H4 (cell line): ENCODE data around the gene ARHGDIG. TPM values are rescaled to one million over a fixed set of nuclear protein-coding genes. Genes with fewer than 3 reads are reported as not detected.
"Not testable (repeated sequence)": the region's sequence is repeated elsewhere in the genome, so short reads cannot be mapped to it uniquely, and the experiment has no call there.

ENCODE experiments used
- DNase-seq: peaks from one replicate; pipeline ENCODE4 v3.0.0-alpha.2; 2015; ENCODE audit warnings: low spot score
- total RNA-seq: library from RNA; depleted of rRNA; stranded (reverse); fragments of >200 nt; shearing (Covaris generic); gene quantifications from 2 replicates; pipeline ENCODE4 v1.2.3, GENCODE V29; 2014; rRNA removed

Gene ARHGDIG
- not detected in 2 replicates for total RNA-seq

DNA sequence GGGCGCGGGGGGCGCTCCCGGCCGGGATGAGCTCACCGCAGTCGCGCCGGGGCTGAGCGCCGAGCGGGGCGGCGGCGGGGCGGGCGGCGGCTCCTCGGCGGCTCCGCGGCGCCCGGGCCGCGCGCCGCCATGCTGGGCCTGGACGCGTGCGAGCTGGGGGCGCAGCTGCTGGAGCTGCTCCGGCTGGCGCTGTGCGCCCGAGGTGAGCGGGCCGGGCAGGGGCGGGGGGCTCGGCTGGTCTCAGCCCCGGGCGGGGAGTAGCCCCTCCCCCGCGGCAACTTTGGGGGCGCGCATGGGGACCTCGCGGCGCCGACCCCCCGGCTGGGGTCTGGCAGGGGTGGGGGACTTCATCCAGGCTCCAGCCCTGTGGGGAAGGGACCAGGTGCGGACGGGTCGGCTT is at the start of gene ARHGDIG:
Gene ARHGDIG (plus strand): TSS at position 40 of the 400 bp plus-strand sequence. CDS start 90 bp downstream, at position 130.
- no peak for DNase-seq

DNA sequence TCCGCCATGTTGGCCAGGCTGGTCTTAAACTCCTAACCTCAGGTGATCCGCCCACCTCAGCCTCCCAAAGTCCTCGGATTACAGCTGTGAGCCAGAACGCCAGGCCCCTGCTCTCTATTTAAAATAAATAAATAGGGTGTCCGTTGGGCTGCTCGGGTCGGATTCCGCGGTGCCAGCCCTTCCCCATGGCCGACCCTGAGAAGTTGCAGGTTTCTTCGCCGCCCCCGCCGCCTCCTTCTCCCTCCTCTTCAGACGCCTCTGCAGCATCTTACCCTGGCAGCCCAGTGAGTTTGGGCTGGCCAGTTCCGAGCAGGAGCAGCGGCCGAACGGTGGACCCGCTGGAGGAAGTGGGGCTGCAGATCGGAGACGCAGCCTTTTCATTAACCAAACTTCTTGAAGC is 49.4 kb upstream of the ARHGDIG start:
- DNase-seq = no peak

DNA sequence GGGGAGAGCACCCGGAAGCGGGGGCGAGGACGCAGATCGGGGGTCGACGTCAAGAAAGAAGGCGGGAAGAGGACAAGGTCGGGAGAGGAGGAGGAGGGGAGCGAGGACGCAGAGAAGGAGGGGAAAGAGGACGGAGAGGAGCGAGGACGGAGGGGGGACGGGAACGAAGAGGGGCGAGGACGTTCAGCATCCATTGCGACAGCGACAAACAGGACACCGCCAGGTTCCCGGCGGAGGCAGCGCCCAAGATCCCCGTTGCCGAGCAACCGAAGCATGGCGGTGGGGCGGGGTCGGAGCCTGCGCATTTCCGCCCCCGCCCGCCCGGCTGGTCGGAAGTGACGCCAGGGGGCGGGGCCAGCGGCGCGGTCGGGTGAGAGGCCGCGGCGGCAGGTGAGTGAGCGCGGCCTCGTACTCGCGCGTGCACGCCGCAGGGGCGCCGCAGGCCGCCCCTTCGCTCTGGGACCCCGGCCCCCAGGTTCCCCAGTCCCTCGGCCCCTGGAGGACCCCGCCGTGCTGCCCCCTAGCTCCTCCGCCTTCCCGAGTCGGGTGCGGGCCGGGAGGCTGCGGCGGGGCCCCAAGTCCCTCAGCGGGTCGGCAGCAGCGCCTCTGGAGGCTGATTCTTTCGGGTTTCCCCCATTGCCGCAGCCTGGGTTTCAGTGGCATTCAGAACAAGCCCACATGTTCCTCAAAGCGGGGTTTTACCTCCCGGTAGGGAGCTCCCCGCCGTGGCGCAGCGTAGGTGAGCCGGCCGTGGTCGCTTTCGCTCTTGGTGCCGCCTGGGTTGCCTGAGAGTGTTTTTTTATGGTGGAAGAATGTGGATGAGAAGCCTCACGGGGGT is 45.7 kb upstream of the ARHGDIG start, which contains the start of gene FAM234A:
Gene FAM234A (plus strand): TSS at position 354 of the 838 bp plus-strand sequence. CDS start 19,593 bp downstream, outside the sequence.
- peak; percentile 87 for DNase-seq

DNA sequence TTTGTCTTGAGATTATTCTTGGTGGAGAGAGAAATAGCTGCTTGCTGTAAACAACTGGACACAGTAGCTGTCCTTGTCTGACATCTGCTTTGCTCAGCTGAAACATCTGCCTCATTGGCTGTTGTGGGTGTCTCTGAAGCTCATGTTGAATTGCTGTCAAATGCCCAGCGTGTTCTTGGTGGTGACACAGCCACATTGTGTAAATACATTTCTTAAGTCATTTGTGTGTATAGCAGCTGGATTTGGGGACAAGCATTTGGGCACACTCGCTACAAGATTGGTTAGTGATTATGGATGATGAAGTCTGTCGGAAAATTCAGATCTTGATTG is 40.5 kb upstream of the ARHGDIG start:
- no peak for DNase-seq

DNA sequence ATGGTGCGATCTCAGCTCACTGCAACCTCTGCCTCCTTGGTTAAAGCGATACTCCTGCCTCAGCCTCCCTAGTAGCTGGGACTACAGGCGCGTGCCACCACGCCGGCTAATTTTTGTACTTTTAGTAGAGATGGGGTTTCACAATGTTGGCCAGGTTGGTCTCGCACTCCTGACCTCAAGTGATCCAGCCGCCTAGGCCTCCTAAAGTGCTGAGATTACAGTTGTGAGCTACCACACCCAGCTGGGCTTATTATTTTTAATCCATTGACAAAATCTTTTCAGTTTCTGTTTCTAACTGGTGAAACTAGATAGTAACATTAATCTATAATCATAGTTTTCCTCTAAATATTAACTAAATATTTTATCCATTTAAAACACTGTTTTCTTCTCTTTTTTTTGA is 39.8 kb upstream of the ARHGDIG start:
- DNase-seq = no peak

DNA sequence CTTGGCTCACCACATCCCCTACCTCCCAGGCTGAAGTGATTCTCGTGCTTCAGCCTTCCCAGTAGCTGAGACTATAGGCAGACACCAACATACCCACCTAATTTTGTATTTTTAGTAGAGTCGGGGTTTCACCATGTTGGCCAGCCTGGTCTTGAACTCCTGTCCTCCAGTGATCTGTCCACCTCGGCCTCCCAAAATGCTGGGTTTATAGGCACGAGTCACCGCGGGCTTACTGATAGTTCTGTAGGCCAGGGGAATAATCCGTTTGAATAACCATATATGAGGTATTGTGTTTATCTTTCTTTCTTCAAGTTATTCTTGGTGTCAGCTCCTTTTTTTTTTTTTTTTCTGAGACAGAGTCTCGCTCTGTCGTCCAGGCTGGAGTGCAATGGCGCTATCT is 38.1 kb upstream of the ARHGDIG start:
- DNase-seq = no peak

DNA sequence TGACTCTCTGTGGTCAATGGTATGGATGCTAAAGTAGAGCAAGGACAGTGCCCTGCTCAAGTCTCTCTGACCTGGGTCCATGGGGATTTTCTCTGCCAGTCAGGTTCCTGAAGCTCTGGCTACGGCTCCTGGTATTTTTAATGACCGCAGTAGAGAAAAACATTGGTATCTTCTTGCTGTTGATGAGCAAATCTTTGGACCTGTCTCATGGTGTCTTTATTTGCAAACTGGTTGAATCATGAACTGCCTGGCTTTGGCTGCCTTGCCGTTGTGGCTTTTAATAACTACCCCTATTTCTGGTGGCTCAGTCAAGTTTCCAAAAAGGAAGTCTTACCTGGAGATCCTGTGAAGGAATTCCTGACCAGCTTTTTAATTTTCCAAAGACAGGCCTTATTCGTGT is 37.0 kb upstream of the ARHGDIG start:
- no peak for DNase-seq

DNA sequence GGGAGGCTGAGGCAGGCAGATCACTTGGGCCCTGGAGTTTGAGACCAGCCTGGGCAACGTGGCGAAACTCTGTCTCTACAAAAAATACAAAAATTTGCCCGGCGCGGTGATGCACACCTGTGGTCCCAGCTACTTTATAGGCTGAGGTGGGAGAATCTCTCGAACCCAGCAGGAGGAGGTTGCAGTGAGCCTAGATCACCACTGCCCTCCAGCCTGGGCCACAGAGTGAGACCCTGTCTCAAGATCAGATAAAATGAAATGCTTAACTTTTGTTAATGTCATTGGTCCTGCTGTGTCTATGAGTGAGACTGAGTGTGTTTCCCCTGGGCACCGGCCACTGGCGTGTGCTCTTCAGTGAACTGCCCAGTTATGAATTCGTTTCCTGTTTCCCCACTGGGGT is 35.3 kb upstream of the ARHGDIG start:
- DNase-seq = no peak

DNA sequence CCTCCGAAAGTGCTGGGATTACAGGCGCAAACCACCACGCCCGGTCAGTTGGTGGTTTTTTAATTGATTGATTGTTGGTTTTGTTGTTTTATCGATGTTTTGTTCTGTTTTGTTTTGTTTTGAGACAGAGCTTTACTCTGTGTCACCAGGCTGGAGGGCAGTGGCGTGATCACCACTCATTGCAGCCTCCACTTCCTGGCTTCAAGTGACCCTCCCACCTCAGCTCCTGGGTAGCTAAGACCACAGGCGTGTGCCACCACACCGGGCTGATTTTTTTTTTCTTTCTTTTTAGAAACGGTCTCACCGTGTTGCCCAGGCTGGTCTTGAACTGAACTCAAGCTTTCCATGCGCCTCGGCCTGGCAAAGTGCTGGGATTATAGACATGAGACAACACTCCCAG is 33.4 kb upstream of the ARHGDIG start:
- DNase-seq = no peak

DNA sequence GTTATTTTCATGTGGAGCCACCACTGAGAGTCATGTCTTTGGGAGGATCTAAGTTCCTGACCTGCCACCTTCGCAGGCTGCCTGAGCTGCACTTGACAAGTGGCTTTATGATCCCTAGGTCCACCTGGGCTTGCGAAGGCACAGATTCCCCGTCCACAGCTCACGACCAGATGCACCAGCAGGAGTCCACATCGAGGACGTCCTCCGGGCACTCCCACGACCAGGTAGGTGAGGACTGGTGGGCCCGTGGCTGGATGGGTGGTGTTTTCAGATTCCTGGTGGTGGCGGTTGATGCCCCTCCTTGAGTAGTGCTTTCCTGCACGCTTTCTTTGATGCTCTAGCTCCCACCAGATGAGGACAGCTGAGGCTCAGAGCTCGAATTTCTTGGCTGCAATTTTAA is 31.0 kb upstream of the ARHGDIG start:
- no peak for DNase-seq

DNA sequence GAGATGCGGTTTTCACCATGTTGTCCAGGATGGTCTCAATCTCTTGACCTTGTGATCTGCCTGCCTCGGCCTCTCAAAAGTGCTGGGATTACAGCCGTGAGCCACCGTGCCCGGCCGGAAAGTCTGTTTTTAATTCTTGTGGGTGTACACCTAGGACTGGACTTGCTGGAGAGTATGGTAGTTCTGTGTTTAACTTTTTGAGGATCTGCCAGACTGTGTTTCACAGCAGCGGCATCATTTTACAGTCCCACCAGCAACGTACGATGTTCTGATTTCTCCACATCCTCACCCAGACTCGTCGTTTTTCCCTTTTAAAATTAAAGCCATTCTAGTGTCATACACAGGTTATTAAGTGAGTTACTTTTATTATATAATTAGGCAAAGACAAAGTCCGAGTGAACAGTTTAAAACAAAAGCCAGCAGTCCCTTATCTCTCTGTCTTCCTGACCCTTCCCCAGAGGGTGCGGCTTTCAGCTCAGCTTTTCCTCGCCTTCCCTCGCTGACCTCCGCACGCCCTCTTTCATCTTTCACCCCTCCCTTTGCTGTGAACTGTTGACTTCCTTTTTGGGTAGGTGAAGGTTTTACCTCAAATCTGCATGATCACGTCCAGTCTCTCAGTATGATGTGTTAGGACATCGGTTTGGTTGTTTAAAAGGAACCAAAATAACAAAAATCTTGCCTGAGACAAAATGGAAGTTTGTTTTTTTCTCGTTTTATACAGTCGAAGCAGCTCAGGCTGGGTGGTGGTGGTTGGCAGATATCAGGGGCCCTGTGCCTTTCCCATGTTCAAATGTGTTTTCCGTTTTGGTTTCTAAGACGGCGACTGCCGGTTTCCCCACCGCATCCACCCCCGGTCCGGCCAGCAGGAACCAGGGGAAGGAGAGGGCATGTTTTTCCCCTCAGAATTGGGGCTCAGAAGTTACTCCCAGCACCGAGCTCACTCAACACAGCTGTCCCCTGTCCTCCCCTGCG is 27.7 kb upstream of the ARHGDIG start:
- no peak for DNase-seq

DNA sequence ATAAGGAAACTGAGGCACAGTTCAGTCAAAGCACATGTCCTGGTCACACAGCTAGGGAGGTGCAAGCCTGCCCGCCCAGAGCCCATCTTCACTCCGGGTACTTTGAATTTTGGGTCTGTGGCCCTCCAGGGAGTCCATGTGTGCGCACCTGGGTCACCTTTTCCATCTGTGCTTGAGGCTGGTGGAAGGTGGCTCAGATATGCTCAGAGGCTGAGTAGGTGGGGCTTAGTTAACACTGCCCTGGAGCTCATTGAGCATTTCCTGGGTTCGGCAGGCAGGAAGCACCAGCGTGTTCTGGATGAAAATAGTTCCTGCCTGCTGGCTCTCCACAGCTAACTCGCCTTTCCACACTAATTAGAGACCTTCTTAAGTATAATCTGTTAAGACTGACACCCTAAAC is 26.6 kb upstream of the ARHGDIG start:
- no peak for DNase-seq

DNA sequence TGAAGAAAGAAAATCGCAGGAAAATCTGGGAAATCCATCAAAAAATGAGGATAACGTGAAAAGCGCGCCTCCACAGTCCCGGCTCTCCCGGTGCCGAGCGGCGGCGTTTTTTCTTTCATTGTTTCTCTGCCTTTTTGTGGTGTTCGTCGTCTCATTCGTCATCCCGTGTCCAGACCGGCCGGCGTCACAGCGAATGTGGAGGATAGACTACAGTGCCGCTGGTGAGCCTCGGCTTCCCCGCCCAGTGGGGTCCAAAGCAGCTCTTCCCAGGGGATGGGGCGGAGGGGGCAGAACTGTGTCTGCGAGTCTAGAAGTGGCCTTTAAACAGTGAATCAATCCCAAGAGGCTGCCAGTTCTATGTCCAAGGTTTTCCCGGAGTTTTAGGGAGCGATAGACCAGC is 25.9 kb upstream of the ARHGDIG start:
- no peak for DNase-seq

DNA sequence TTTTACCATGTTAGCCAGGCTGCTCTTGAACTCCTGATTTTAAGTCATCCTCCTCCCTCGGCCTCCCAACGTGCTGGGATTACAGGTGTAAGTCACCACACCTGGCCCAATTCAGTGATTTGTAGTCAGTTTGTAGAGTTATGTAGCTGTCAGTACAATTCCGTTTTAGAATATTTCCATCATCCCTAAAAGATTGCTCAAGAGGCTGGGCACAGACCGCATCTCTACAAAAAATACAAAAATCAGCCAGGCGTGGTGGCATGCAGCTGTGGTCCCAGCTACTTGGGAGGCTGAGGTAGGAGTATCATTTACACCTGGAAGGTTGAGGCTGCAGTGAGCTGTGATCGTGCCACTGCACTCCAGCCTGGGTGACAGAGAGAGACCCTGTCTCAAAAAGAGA is 25.2 kb upstream of the ARHGDIG start:
- no peak for DNase-seq

DNA sequence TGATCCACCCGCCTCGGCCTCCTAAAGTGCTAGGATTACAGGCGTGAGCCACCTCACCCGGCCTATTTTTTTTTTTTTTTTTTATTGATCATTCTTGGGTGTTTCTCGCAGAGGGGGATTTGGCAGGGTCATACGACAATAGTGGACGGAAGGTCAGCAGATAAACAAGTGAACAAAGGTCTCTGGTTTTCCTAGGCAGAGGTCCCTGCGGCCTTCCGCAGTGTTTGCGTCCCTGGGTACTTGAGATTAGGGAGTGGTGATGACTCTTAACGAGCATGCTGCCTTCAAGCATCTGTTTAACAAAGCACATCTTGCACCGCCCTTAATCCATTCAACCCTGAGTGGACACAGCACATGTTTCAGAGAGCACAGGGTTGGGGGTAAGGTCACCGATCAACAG is 22.3 kb upstream of the ARHGDIG start:
- DNase-seq = not testable (repeated sequence)

DNA sequence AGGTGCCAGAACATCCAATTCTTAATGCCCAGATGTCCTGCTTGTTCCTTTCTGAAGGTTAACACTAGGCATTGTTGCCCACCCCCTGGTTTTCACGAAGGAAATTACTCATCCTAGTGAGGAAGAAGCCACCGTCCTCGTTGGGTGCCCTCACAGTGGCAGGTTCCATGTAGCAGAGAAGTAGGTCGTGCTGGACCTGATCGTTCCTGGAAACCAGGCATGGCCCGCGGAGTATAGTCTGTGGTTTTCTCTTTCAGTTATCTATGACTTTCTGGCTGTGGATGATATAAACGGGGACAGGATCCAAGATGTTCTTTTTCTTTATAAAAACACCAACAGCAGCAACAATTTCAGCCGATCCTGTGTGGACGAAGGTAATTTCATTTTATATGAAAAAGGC is 21.2 kb upstream of the ARHGDIG start:
- no peak for DNase-seq

DNA sequence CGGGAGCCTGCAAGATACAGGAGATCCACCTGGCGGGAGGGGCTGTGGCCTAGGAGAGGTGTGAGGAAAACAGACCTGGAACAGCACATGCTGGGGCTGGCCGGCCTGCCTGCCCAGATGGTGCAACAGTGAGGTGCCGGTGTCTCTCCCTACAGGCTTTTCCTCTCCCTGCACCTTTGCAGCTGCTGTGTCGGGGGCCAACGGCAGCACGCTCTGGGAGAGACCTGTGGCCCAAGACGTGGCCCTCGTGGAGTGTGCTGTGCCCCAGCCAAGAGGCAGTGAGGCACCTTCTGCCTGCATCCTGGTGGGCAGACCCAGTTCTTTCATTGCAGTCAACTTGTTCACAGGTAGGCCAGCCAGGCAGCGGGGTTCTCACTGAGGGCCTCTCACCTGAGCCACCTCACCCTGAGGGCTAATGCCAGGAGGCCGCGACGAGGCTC is 20.6 kb upstream of the ARHGDIG start:
- DNase-seq = no peak

DNA sequence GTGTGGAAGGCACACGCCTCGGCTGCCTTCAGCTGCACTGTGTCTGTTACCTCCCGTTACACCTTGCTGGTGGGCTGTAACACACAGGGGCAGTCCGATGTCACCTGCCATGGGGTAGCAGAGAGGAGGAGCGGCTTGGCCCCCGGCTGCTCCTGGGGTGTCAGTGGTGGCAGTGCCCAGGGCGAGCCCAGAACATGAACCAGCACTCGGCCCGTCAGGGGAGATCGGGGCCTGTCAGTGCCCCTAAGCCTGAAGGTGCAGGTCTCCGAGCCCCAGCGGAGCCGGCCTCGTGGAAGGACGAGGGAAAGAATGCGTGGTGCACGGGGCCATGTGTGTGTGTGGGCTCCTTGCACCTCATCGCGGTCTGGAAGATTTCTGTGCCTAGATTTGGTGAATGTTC is 20.1 kb upstream of the ARHGDIG start:
- DNase-seq = no peak

DNA sequence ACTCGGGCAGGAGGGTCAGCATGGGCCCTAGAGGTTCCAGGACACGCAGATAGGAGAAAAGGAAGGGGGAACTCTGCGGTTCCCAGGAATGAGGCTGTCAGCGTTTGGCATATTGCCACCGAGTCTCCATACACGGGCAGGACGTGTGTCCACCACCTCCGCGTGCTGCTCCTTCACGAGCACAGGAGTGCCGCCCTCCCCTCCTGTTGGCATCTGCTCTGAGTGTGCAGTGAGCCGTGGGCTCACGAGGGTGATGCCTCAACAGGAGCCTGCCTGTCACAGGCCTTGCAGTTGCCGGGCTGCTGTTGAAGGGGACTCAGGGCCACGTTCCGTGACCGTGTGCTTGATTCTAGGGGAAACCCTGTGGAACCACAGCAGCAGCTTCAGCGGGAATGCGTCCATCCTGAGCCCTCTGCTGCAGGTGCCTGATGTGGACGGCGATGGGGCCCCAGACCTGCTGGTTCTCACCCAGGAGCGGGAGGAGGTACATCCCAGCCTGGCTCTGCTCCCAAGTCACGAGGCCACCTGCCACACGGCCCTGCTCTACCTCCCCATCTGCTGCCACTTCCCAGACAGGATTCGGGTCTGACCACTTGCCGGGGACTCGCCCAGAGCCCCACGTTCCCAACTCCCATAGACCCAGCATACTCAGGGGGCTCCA is 19.2 kb upstream of the ARHGDIG start:
- DNase-seq = no peak

DNA sequence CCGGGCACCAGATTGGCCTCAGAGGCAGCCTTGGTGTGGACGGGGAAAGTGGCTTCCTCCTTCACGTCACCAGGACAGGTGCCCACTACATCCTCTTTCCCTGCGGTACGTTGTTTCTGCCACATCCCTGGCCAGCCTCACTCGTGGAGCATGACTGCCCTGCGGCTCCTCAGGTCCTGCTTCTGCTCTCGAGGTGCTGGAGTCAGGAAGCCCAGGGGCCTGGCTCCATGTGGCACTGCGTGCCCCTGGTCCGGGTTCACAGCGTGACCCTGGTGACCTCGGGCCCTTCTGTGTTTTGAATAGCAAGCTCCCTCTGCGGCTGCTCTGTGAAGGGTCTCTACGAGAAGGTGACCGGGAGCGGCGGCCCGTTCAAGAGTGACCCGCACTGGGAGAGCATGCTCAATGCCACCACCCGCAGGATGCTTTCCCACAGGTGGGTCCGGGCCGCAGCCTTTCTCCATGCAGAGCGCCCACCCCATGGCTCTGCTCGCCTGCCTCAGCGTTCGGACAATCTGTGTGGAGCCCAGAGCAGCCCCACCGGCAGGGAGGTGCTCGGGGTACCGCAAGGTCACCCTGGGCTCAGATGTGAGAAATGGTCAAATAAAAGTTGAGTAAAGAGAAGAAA is 18.2 kb upstream of the ARHGDIG start:
- no peak for DNase-seq

DNA sequence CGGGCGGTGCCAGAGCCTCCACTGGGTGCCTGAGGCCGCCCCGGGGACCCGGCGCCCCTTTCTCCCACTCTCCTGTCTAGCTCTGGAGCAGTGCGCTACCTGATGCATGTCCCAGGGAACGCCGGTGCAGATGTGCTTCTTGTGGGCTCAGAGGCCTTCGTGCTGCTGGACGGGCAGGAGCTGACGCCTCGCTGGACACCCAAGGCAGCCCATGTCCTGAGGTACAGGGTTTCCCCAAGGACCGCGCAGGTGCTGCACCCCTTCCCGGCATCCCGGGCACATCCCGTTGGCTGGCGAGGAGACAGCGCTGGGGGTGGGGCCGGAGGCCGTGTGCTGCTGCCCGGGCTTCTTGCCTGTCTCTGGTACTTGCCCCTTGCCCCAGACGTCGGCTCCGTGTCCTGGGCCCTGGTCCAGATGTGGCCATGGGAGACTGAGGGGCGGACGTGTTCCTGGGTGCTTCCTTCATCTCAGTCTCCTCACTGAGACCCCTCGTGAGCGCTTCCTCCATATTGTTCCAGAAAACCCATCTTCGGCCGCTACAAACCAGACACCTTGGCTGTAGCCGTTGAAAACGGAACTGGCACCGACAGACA is 17.1 kb upstream of the ARHGDIG start:
- DNase-seq = no peak
